Measurements from ENCODE around the gene PTPRN2.
"Not testable (repeated sequence)": the region's sequence is repeated elsewhere in the genome, so short reads cannot be mapped to it uniquely, and the experiment has no call there.

The PTPRN2 gene

GRCh38 chr7:158187694-158187994 lies 400.0 kb downstream of the PTPRN2 start:
- DNase-seq: no peak

GRCh38 chr7:158186864-158187693 lies 400.5 kb downstream of the PTPRN2 start:
- no peak for DNase-seq

GRCh38 chr7:158186406-158186805 lies 401.2 kb downstream of the PTPRN2 start:
- no peak for DNase-seq

- DNase-seq: no peak
Observed at GRCh38 chr7:158185653-158186052, 402.0 kb downstream of the PTPRN2 start.

GRCh38 chr7:158183431-158183830 lies 404.2 kb downstream of the PTPRN2 start:
- DNase-seq: no peak

GRCh38 chr7:158176561-158177173 lies 411.0 kb downstream of the PTPRN2 start:
- no peak for DNase-seq

- no peak for DNase-seq
Observed at GRCh38 chr7:158175779-158176178, 411.8 kb downstream of the PTPRN2 start.

GRCh38 chr7:158174947-158175346 lies 412.7 kb downstream of the PTPRN2 start:
- DNase-seq: no peak

GRCh38 chr7:158167373-158167772 lies 420.2 kb downstream of the PTPRN2 start:
- no peak for DNase-seq

GRCh38 chr7:158166386-158167340 lies 421.0 kb downstream of the PTPRN2 start:
- no peak for DNase-seq

GRCh38 chr7:158165711-158166110 lies 421.9 kb downstream of the PTPRN2 start:
- no peak for DNase-seq

- DNase-seq: no peak
Observed at GRCh38 chr7:158164101-158165095, 423.2 kb downstream of the PTPRN2 start.

- DNase-seq: no peak
Observed at GRCh38 chr7:158161194-158161593, 426.4 kb downstream of the PTPRN2 start.

- no peak for DNase-seq
Observed at GRCh38 chr7:158160199-158160598, 427.4 kb downstream of the PTPRN2 start.

GRCh38 chr7:158157460-158157859 lies 430.2 kb downstream of the PTPRN2 start:
- no peak for DNase-seq

- DNase-seq: not testable (repeated sequence)
Observed at GRCh38 chr7:158151273-158151672, 436.4 kb downstream of the PTPRN2 start.

GRCh38 chr7:158150234-158150633 lies 437.4 kb downstream of the PTPRN2 start:
- no peak for DNase-seq

GRCh38 chr7:158147431-158147830 lies 440.2 kb downstream of the PTPRN2 start:
- DNase-seq: not testable (repeated sequence)

- no peak for DNase-seq
Observed at GRCh38 chr7:158145370-158145769, 442.3 kb downstream of the PTPRN2 start.

GRCh38 chr7:158143196-158144120 lies 444.2 kb downstream of the PTPRN2 start:
- no peak for DNase-seq

GRCh38 chr7:158142657-158143056 lies 445.0 kb downstream of the PTPRN2 start:
- no peak for DNase-seq

Data from NCI-H2171 (cell line).